Stimulated activated CD8-positive, alpha-beta memory T cell treated with anti-CD3 and anti-CD28 coated beads, Interleukin-15, amount 100 ng/mL, for 48 hours (primary cell): Measurements from ENCODE around the gene PTPRD.

ENCODE experiments used
- DNase-seq, 2 donors: peaks; one replicate each; pipeline ENCODE4 v3.0.0-alpha.2; 2020; ENCODE audit warnings: low read depth in 2 of 2

Gene PTPRD

GRCh38 chr9:9892217-9892616 is 720.6 kb downstream of the PTPRD start:
- DNase-seq, result no peak

GRCh38 chr9:9881692-9882091 is 731.1 kb downstream of the PTPRD start:
- no peak for DNase-seq

GRCh38 chr9:9874270-9874669 is 738.5 kb downstream of the PTPRD start:
- DNase-seq, result no peak

GRCh38 chr9:9862235-9862810 is 750.5 kb downstream of the PTPRD start:
- no peak for DNase-seq

GRCh38 chr9:9855177-9856078 is 757.4 kb downstream of the PTPRD start:
- no peak for DNase-seq

- DNase-seq, result no peak
These were observed 765.1 kb downstream of the PTPRD start for GRCh38 chr9:9847750-9848149.

- DNase-seq, result no peak
These were observed 766.2 kb downstream of the PTPRD start for GRCh38 chr9:9846557-9846956.

- DNase-seq, result no peak
These were observed 792.4 kb downstream of the PTPRD start for GRCh38 chr9:9820436-9820835.

GRCh38 chr9:9819886-9820285 is 792.9 kb downstream of the PTPRD start:
- DNase-seq, result no peak

GRCh38 chr9:9817176-9817575 is 795.6 kb downstream of the PTPRD start:
- no peak for DNase-seq

- DNase-seq, result no peak
These were observed 808.7 kb downstream of the PTPRD start for GRCh38 chr9:9804109-9804508.

GRCh38 chr9:9799287-9799686 is 813.5 kb downstream of the PTPRD start:
- DNase-seq, result no peak

GRCh38 chr9:9792144-9792857 is 820.5 kb downstream of the PTPRD start:
- DNase-seq, result no peak

- DNase-seq, result no peak
These were observed 821.2 kb downstream of the PTPRD start for GRCh38 chr9:9791611-9792010.

GRCh38 chr9:9790216-9790872 is 822.5 kb downstream of the PTPRD start:
- DNase-seq, result no peak

GRCh38 chr9:9783711-9784110 is 829.1 kb downstream of the PTPRD start:
- DNase-seq, result no peak

GRCh38 chr9:9783211-9783610 is 829.6 kb downstream of the PTPRD start:
- no peak for DNase-seq

GRCh38 chr9:9778293-9778692 is 834.5 kb downstream of the PTPRD start:
- DNase-seq, result no peak

GRCh38 chr9:9774471-9774870 is 838.3 kb downstream of the PTPRD start:
- DNase-seq, result no peak

GRCh38 chr9:9771314-9771713 is 841.5 kb downstream of the PTPRD start:
- DNase-seq, result no peak

GRCh38 chr9:9764821-9765220 is 848.0 kb downstream of the PTPRD start:
- DNase-seq, result no peak

- no peak for DNase-seq
These were observed 858.6 kb downstream of the PTPRD start for GRCh38 chr9:9754186-9754585.
